Tibial nerve (tissue), 4 donors: ENCODE data around the gene CRACR2A. TPM values are rescaled to one million over a fixed set of nuclear protein-coding genes. Genes with fewer than 3 reads are reported as not detected.

ENCODE experiments used
- DNase-seq, 2 donors: peaks; one replicate each; pipeline ENCODE4 v3.0.0-alpha.2; 2019; ENCODE audit warnings: low spot score in 2 of 2
- H3K27ac ChIP-seq, 4 donors: fragments of 200-600 bp; sonication (generic) in 3 of 4; one replicate each; pipeline ENCODE4 v1.5.1; 2017 to 2019; ENCODE audit warnings: mild to moderate bottlenecking in 1 of 4
- H3K27me3 ChIP-seq, 2 donors: fragments of 200-600 bp; sonication (generic) in 1 of 2; one replicate each; pipeline versions ENCODE4 v1.5.1 to v1.6.0; 2017 to 2019
- H3K36me3 ChIP-seq, 3 donors: fragments of 200-600 bp; sonication (generic); one replicate each; pipeline ENCODE4 v1.5.1; 2018 to 2019
- H3K4me1 ChIP-seq, 4 donors: fragments of 200-600 bp; sonication (generic) in 3 of 4; one replicate each; pipeline ENCODE4 v1.5.1; 2017 to 2019
- H3K4me3 ChIP-seq, 4 donors: fragments of 200-600 bp; sonication (generic) in 3 of 4; one replicate each; pipeline ENCODE4 v1.5.1; 2017 to 2019; ENCODE audit warnings: mild to moderate bottlenecking in 1 of 4, moderate library complexity in 1 of 4
- H3K9me3 ChIP-seq, 4 donors: fragments of 200-600 bp; sonication (generic) in 3 of 4; one replicate each; pipeline ENCODE4 v1.5.1; 2017 to 2019
- EP300 ChIP-seq, 2 donors: sonication (generic); formaldehyde crosslinking; IDR thresholded peaks; one replicate each; pipeline ENCODE4 v1.6.1; 2017; ENCODE audit warnings: antibody characterized with exemption in 2 of 2, mild to moderate bottlenecking in 1 of 2
- POLR2A ChIP-seq, 2 donors: fragments of 450-650 bp; IDR thresholded peaks; one replicate each; pipeline ENCODE4 v1.6.1; 2017; ENCODE audit warnings: antibody characterized with exemption in 2 of 2, mild to moderate bottlenecking in 2 of 2, moderate library complexity in 2 of 2
- WGBS, 2 donors: methylation state at CpG; one replicate each; pipeline ENCODE4 v1.1.5; 2018; 5-methylcytosine and 5-hydroxymethylcytosine counted together
- total RNA-seq, 4 donors: library from RNA; depleted of rRNA; stranded (reverse); fragments of >200 nt; gene quantifications; one replicate each; pipeline ENCODE4 v1.1.0, GENCODE V29; 2016
- TF ChIP-seq, protein P1 (sequence below), 5 experiments: fragments of 200-600 bp in 3 of 5; fragments of 450-650 bp in 2 of 5; sonication (generic) in 3 of 5; IDR thresholded peaks; one replicate each; pipeline ENCODE4 v1.5.1; 2016 to 2019; ENCODE audit warnings: antibody characterized with exemption in 5 of 5, mild to moderate bottlenecking in 3 of 5, moderate library complexity in 2 of 5

The CRACR2A gene
- total RNA-seq, 4 donors from 2014 or later = 2.6 to 6.3 (median 4.2) TPM

DNA sequence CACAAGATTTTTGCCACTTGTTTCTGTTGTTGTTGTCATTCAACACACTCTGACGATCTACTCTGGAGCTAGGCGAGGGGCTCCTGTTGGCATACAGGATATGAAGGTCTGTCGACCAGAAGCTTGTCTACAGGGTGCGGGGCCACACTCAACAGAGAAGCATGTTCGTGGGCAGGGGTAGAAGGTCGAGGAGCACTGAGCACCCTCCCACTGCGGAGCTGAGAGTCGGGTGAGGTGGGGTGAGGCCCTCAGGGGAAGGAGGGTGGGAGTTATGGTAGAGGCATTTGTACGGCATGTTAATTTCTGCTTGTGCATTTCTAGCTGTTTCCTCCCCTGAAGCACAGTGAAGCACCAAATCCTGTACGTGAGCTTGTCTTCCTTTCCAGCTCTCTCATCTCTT lies 146.8 kb downstream of the CRACR2A start:
- DNase-seq = no peak
- Histone ChIP-seq H3K4me1 (peaks cover 0 to 11% (median 2%) of the 10 kb centered on the region in 4 donors), H3K9me3 (peaks cover 0 to 10% (median 0%) of the 10 kb centered on the region in 4 donors), H3K36me3 (no peaks in the 10 kb centered on the region), H3K27ac (no peak overlapping the region), H3K4me3 (no peak overlapping the region), H3K27me3 (no peaks in the 10 kb centered on the region)
- TF ChIP-seq, protein P1, sequence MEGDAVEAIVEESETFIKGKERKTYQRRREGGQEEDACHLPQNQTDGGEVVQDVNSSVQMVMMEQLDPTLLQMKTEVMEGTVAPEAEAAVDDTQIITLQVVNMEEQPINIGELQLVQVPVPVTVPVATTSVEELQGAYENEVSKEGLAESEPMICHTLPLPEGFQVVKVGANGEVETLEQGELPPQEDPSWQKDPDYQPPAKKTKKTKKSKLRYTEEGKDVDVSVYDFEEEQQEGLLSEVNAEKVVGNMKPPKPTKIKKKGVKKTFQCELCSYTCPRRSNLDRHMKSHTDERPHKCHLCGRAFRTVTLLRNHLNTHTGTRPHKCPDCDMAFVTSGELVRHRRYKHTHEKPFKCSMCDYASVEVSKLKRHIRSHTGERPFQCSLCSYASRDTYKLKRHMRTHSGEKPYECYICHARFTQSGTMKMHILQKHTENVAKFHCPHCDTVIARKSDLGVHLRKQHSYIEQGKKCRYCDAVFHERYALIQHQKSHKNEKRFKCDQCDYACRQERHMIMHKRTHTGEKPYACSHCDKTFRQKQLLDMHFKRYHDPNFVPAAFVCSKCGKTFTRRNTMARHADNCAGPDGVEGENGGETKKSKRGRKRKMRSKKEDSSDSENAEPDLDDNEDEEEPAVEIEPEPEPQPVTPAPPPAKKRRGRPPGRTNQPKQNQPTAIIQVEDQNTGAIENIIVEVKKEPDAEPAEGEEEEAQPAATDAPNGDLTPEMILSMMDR (IDR thresholded peaks at IDR 0.05) = no peak
- TF ChIP-seq EP300 (IDR thresholded peaks at IDR 0.05) (no peak), POLR2A (IDR thresholded peaks at IDR 0.05) (no peak)
- WGBS, 2 donors = 71 to 82% methylated on average over 10 of the region's 10 CpGs

- no peaks in the 10 kb centered on the region for H3K27me3 ChIP-seq
- 66 to 68% methylated on average over 6 of the region's 6 CpGs for WGBS, 2 donors
- peaks cover 0 to 10% (median 0%) of the 10 kb centered on the region in 4 donors for H3K9me3 ChIP-seq
- H3K4me1 ChIP-seq = peaks cover 0 to 11% (median 2%) of the 10 kb centered on the region in 4 donors
- H3K4me3 ChIP-seq = no peak overlapping the region
- H3K36me3 ChIP-seq = no peaks in the 10 kb centered on the region
- no peak overlapping the region for H3K27ac ChIP-seq
- DNase-seq = no peak
- TF ChIP-seq, protein P1 (IDR thresholded peaks at IDR 0.05) = no peak
- TF ChIP-seq POLR2A (IDR thresholded peaks at IDR 0.05) (no peak), EP300 (IDR thresholded peaks at IDR 0.05) (no peak)
Measured at GRCh38 chr12:3605692-3606091, 147.2 kb downstream of the CRACR2A start.

- Histone ChIP-seq H3K36me3 (no peaks in the 10 kb centered on the region), H3K9me3 (peaks cover 0 to 10% (median 0%) of the 10 kb centered on the region in 4 donors), H3K4me3 (no peak overlapping the region), H3K27ac (no peak overlapping the region), H3K27me3 (no peaks in the 10 kb centered on the region), H3K4me1 (peaks cover 0 to 11% (median 2%) of the 10 kb centered on the region in 4 donors)
- WGBS, 2 donors = 12 to 23% methylated on average over 11 to 13 of the region's 13 CpGs
- no peak for TF ChIP-seq EP300 (IDR thresholded peaks at IDR 0.05)
- TF ChIP-seq POLR2A (IDR thresholded peaks at IDR 0.05) = no peak
- TF ChIP-seq, protein P1 (IDR thresholded peaks at IDR 0.05) = no peak
- DNase-seq = no peak
Measured at GRCh38 chr12:3604748-3605586, 147.9 kb downstream of the CRACR2A start.

DNA sequence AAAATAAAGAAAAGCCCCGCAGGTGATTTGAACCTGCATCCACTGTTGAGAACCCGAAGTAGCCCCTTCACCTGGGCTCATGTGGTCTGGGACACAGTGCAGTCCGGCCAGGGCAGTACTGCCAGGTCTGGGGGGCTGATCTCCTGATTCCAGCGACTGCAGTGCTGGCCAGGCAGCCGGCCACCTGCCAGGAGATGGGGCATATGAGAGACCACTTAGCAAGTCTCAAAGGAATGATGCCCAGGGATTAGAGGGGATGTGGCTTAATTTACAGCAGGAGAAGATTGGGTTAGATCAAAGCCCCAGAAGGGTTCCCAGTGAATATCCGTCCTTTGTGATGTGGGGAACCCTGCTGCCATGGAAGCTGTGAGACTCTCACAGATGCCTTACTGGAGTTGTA lies 148.6 kb downstream of the CRACR2A start:
- Histone ChIP-seq H3K9me3 (peaks cover 0 to 4% (median 0%) of the 10 kb centered on the region in 4 donors), H3K36me3 (no peaks in the 10 kb centered on the region), H3K27ac (no peak overlapping the region), H3K27me3 (no peaks in the 10 kb centered on the region), H3K4me1 (peaks cover 0 to 11% (median 2%) of the 10 kb centered on the region in 4 donors), H3K4me3 (no peak overlapping the region)
- no peak for DNase-seq
- no peak for TF ChIP-seq POLR2A (IDR thresholded peaks at IDR 0.05)
- TF ChIP-seq, protein P1 (IDR thresholded peaks at IDR 0.05) = no peak
- 79% methylated on average over 5 to 6 of the region's 6 CpGs for WGBS, 2 donors

DNA sequence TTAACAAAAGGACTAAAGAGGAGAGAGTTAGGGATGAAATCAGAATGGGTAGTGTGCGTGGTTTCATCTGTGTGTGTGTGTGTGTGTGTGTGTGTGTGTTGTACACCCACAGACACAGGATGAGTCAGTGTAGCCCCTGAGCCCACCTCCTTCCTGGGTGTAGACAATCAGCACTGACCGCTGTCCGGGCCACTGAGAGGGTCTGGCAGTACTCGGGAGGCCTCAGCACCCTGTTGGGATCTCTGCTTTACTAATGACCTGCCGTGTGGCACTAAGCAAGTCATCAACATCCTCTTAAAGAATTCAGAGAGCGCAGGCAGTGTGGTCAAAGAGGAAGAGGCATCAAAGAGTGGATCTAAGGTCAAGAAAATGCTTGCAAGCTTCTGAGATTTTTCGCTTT lies 149.3 kb downstream of the CRACR2A start:
- H3K27me3 ChIP-seq = no peaks in the 10 kb centered on the region

More for the DNA sequence above, 149.3 kb downstream of the CRACR2A start:
- H3K4me1 ChIP-seq = peaks cover 0 to 11% (median 2%) of the 10 kb centered on the region in 4 donors
- H3K9me3 ChIP-seq = no peaks in the 10 kb centered on the region
- H3K4me3 ChIP-seq = no peak overlapping the region
- H3K36me3 ChIP-seq = no peaks in the 10 kb centered on the region
- 69 to 75% methylated on average over 7 of the region's 7 CpGs for WGBS, 2 donors
- no peak for TF ChIP-seq POLR2A (IDR thresholded peaks at IDR 0.05)
- TF ChIP-seq, protein P1 (IDR thresholded peaks at IDR 0.05) = no peak
- TF ChIP-seq EP300 (IDR thresholded peaks at IDR 0.05) = no peak
- no peak for DNase-seq
- H3K27ac ChIP-seq = no peak overlapping the region
